H1 (cell line): ENCODE measurements around the gene ADPRM. TPM values are rescaled to one million over a fixed set of nuclear protein-coding genes. Genes with fewer than 3 reads are reported as not detected.

ENCODE experiments used
- NANOG ChIP-seq: IDR thresholded peaks from 2 replicates; pipeline ENCODE4 v1.6.1; 2011; ENCODE audit warnings: low read length, low read depth, mild to moderate bottlenecking, inconsistent platforms; ENCODE audit not compliant: insufficient read depth, poor library complexity, severe bottlenecking
- POLR2AphosphoS5 ChIP-seq: IDR thresholded peaks from 2 replicates; pipeline ENCODE4 v1.6.1; 2011; ENCODE audit warnings: low read depth, low read length
- RAD21 ChIP-seq, 2 experiments: IDR thresholded peaks in 1 of 2; conservative IDR thresholded peaks in 1 of 2; 2 replicates each; pipeline ENCODE4 v1.6.1; 2011; ENCODE audit warnings: low read depth in 2 of 2, low read length in 2 of 2, improper control_type of control experiment in 1 of 2, inconsistent platforms in 1 of 2, mild to moderate bottlenecking in 1 of 2, moderate library complexity in 1 of 2
- polyA plus RNA-seq, 7 experiments: library from polyadenylated mRNA; depleted of rRNA in 3 of 7; stranded (reverse) in 5 of 7; unstranded in 2 of 7; fragments of >200 nt in 5 of 7; fragments of 200-250 nt in 2 of 7; gene quantifications; 1 replicate in 5 of 7; 2 replicates in 1 of 7; 4 replicates in 1 of 7; pipeline versions ENCODE4 v1.2.1 to v1.2.3, GENCODE V29; 2011 to 2013; ENCODE audit warnings: missing spikeins in 2 of 7, mixed read lengths in 2 of 7
- total RNA-seq: library from RNA; stranded (reverse); fragmentation: NEBNext Ultra II Directional; extraction: Animal tissue kit (Norgen Biotek cat#: 25700); gene quantifications from 2 replicates; pipeline ENCODE4 v1.2.1, GENCODE V29; 2021

Gene ADPRM
- total and polyA plus RNA-seq, 2 of the 8 experiments (the other 6 are each of a cell fraction or from before 2014, with no cell fraction given), result 6.7 to 7.9 TPM

GRCh38 chr17:10742431-10742830, 45.0 kb downstream of the ADPRM start (continued):
- TF ChIP-seq POLR2AphosphoS5 (no peak), RAD21 (IDR thresholded peaks at IDR 0.05 in 1 of 2, conservative IDR thresholded peaks at IDR 0.05 in 1 of 2; ENCODE audit: low read depth in 2 of 2, low read length in 2 of 2) (no peak), NANOG (no peak)
